SK-N-SH treated with all-trans-retinoic acid at 6 μM for 48 hours (cell line): ENCODE results near the gene RSPH4A.

Experiments used
- ATAC-seq: fragments of 200-7000 bp; cut with Tn5 transposase; 3 replicates; pipeline ENCODE4 v1.9.1; 2020; ENCODE audit warnings: mild to moderate bottlenecking, moderate library complexity
- ARNTL ChIP-seq: fragments of 450-650 bp; formaldehyde crosslinking; IDR thresholded peaks from 2 replicates; pipeline ENCODE4 v1.5.0; 2020; ENCODE audit warnings: low read depth, mild to moderate bottlenecking, moderate library complexity, borderline replicate concordance
- BACH2 ChIP-seq: fragments of 250-450 bp; sonication (Bioruptor Pico); IDR thresholded peaks from 2 replicates; pipeline ENCODE4 v1.9.0; 2021; ENCODE audit warnings: mild to moderate bottlenecking, borderline replicate concordance
- CREB5 ChIP-seq: fragments of 250-450 bp; sonication (Bioruptor Pico); IDR thresholded peaks from 2 replicates; pipeline ENCODE4 v1.5.1; 2020; ENCODE audit warnings: low read depth, mild to moderate bottlenecking, moderate library complexity
- CSDC2 ChIP-seq: fragments of 250-450 bp; sonication (Bioruptor Pico); IDR thresholded peaks from 2 replicates; pipeline ENCODE4 v1.5.0; 2020; ENCODE audit warnings: mild to moderate bottlenecking, moderate library complexity
- CSRNP3 ChIP-seq: fragments of 250-450 bp; sonication (Bioruptor Pico); IDR thresholded peaks from 2 replicates; pipeline ENCODE4 v1.5.1; 2021; ENCODE audit warnings: mild to moderate bottlenecking, moderate library complexity
- ESRRG ChIP-seq: fragments of 250-450 bp; sonication (Bioruptor Pico); IDR thresholded peaks from 2 replicates; pipeline ENCODE4 v1.6.1; 2021; ENCODE audit warnings: mild to moderate bottlenecking
- GLIS3 ChIP-seq: fragments of 250-450 bp; sonication (Bioruptor Pico); IDR thresholded peaks from 2 replicates; pipeline ENCODE4 v1.5.0; 2020; ENCODE audit warnings: mild to moderate bottlenecking, moderate library complexity
- ISL1 ChIP-seq: fragments of 250-450 bp; sonication (Bioruptor Pico); IDR thresholded peaks from 2 replicates; pipeline ENCODE4 v2.1.2; 2022; ENCODE audit warnings: mild to moderate bottlenecking, moderate library complexity
- OSR1 ChIP-seq: fragments of 250-450 bp; sonication (Bioruptor Pico); IDR thresholded peaks from 2 replicates; pipeline ENCODE4 v1.8.0; 2022; ENCODE audit warnings: moderate library complexity, mild to moderate bottlenecking, inconsistent platforms
- PATZ1 ChIP-seq: fragments of 250-450 bp; sonication (Bioruptor Pico); IDR thresholded peaks from 2 replicates; pipeline ENCODE4 v1.8.0; 2020; ENCODE audit warnings: mild to moderate bottlenecking, moderate library complexity, borderline replicate concordance
- PPARA ChIP-seq: fragments of 250-450 bp; sonication (Bioruptor Pico); IDR thresholded peaks from 2 replicates; pipeline ENCODE4 v1.5.0; 2020; ENCODE audit warnings: mild to moderate bottlenecking, borderline replicate concordance
- RARB ChIP-seq: fragments of 250-450 bp; sonication (Bioruptor Pico); IDR thresholded peaks from 2 replicates; pipeline ENCODE4 v1.8.0; 2021; ENCODE audit warnings: mild to moderate bottlenecking, moderate library complexity
- SNAI2 ChIP-seq: fragments of 250-450 bp; sonication (Bioruptor Pico); IDR thresholded peaks from 2 replicates; pipeline ENCODE4 v1.5.0; 2020; ENCODE audit warnings: mild to moderate bottlenecking, moderate library complexity
- TOX ChIP-seq: fragments of 250-450 bp; sonication (Bioruptor Pico); IDR thresholded peaks from 2 replicates; pipeline ENCODE4 v1.8.0; 2021; ENCODE audit warnings: mild to moderate bottlenecking, moderate library complexity, borderline replicate concordance
- ZC3H10 ChIP-seq: fragments of 250-450 bp; sonication (Bioruptor Pico); IDR thresholded peaks from 2 replicates; pipeline ENCODE4 v1.5.1; 2021; ENCODE audit warnings: mild to moderate bottlenecking, moderate library complexity
- ZFP3 ChIP-seq: fragments of 250-450 bp; sonication (Bioruptor Pico); IDR thresholded peaks from 2 replicates; pipeline ENCODE4 v1.5.0; 2020; ENCODE audit warnings: mild to moderate bottlenecking, moderate library complexity
- ZFP30 ChIP-seq: fragments of 450-650 bp; formaldehyde crosslinking; IDR thresholded peaks from 2 replicates; pipeline ENCODE4 v1.5.0; 2022; ENCODE audit warnings: mild to moderate bottlenecking, moderate library complexity
- ZNF565 ChIP-seq: fragments of 450-650 bp; formaldehyde crosslinking; conservative IDR thresholded peaks from 2 replicates; pipeline ENCODE4 v1.5.0; 2020; ENCODE audit warnings: low read depth, mild to moderate bottlenecking, moderate library complexity
- ZNF70 ChIP-seq: fragments of 450-650 bp; formaldehyde crosslinking; IDR thresholded peaks from 2 replicates; pipeline ENCODE4 v1.5.0; 2020; ENCODE audit warnings: mild to moderate bottlenecking, moderate library complexity
- ZNF8 ChIP-seq: fragments of 450-650 bp; formaldehyde crosslinking; IDR thresholded peaks from 2 replicates; pipeline ENCODE4 v1.5.0; 2020; ENCODE audit warnings: mild to moderate bottlenecking, moderate library complexity
- TF ChIP-seq, protein P1 (sequence below): fragments of 250-450 bp; sonication (Bioruptor Pico); IDR thresholded peaks from 2 replicates; pipeline ENCODE4 v1.8.0; 2021; ENCODE audit warnings: low read depth, mild to moderate bottlenecking, moderate library complexity, borderline replicate concordance
- TF ChIP-seq, protein P2 (sequence below): fragments of 250-450 bp; sonication (Bioruptor Pico); IDR thresholded peaks from 2 replicates; pipeline ENCODE4 v1.5.0; 2020; ENCODE audit warnings: mild to moderate bottlenecking, moderate library complexity

The RSPH4A gene

GRCh38 chr6:116570856-116571682, 45.2 kb upstream of the RSPH4A start, which contains the start of gene RWDD1:
Gene RWDD1, plus strand, starts transcription at chr6:116571504. Its CDS starts 79 bp downstream, at chr6:116571583.
- TF ChIP-seq ESRRG (CRISPR knock-in tag): no peak
- TF ChIP-seq ZFP3 (CRISPR knock-in tag): no peak
- no peak for TF ChIP-seq ZNF8
- no peak for TF ChIP-seq ZC3H10 (CRISPR knock-in tag)
- TF ChIP-seq ZNF70: no peak
- TF ChIP-seq BACH2 (CRISPR knock-in tag): no peak
- no peak for TF ChIP-seq TOX (CRISPR knock-in tag)
- TF ChIP-seq ISL1 (CRISPR knock-in tag): no peak
- TF ChIP-seq OSR1: no peak
- TF ChIP-seq, protein P1, sequence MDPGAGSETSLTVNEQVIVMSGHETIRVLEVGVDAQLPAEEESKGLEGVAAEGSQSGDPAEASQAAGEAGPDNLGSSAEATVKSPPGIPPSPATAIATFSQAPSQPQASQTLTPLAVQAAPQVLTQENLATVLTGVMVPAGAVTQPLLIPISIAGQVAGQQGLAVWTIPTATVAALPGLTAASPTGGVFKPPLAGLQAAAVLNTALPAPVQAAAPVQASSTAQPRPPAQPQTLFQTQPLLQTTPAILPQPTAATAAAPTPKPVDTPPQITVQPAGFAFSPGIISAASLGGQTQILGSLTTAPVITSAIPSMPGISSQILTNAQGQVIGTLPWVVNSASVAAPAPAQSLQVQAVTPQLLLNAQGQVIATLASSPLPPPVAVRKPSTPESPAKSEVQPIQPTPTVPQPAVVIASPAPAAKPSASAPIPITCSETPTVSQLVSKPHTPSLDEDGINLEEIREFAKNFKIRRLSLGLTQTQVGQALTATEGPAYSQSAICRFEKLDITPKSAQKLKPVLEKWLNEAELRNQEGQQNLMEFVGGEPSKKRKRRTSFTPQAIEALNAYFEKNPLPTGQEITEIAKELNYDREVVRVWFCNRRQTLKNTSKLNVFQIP (CRISPR knock-in tag): no peak
- no peak for TF ChIP-seq PPARA
- TF ChIP-seq ZNF565: no peak
- TF ChIP-seq SNAI2 (CRISPR knock-in tag): no peak
- no peak for TF ChIP-seq ZFP30 (CRISPR knock-in tag)
- TF ChIP-seq PATZ1: no peak
- TF ChIP-seq CSDC2 (CRISPR knock-in tag): no peak
- TF ChIP-seq CREB5: no peak
- no peak for TF ChIP-seq ARNTL (CRISPR knock-in tag)
- no peak for TF ChIP-seq RARB (CRISPR knock-in tag)

GRCh38 chr6:116571683-116572000, 44.6 kb upstream of the RSPH4A start:
- TF ChIP-seq ARNTL (CRISPR knock-in tag): no peak
- TF ChIP-seq ZFP30 (CRISPR knock-in tag): no peak
- TF ChIP-seq SNAI2 (CRISPR knock-in tag): no peak
- TF ChIP-seq PPARA: no peak
- no peak for TF ChIP-seq ZC3H10 (CRISPR knock-in tag)
- no peak for TF ChIP-seq ZFP3 (CRISPR knock-in tag)
- TF ChIP-seq ZNF8: no peak
- no peak for TF ChIP-seq ESRRG (CRISPR knock-in tag)
- no peak for TF ChIP-seq OSR1
- TF ChIP-seq CSRNP3: no peak
- TF ChIP-seq CREB5: no peak
- TF ChIP-seq RARB (CRISPR knock-in tag): no peak
- no peak for TF ChIP-seq ZNF565
- no peak for TF ChIP-seq BACH2 (CRISPR knock-in tag)
- no peak for TF ChIP-seq TOX (CRISPR knock-in tag)
- TF ChIP-seq ISL1 (CRISPR knock-in tag): no peak
- TF ChIP-seq CSDC2 (CRISPR knock-in tag): no peak
- TF ChIP-seq GLIS3 (CRISPR knock-in tag): no peak
- no peak for ATAC-seq

More at GRCh38 chr6:116570856-116571682, 45.2 kb upstream of the RSPH4A start, which contains the start of gene RWDD1:
- ATAC-seq: peak; percentile 98

GRCh38 chr6:116572162-116572561, 44.1 kb upstream of the RSPH4A start:
- peak; percentile 51 for ATAC-seq
- TF ChIP-seq CSDC2 (CRISPR knock-in tag) (no peak), GLIS3 (CRISPR knock-in tag) (no peak), SNAI2 (CRISPR knock-in tag) (no peak)
- TF ChIP-seq, protein P2, sequence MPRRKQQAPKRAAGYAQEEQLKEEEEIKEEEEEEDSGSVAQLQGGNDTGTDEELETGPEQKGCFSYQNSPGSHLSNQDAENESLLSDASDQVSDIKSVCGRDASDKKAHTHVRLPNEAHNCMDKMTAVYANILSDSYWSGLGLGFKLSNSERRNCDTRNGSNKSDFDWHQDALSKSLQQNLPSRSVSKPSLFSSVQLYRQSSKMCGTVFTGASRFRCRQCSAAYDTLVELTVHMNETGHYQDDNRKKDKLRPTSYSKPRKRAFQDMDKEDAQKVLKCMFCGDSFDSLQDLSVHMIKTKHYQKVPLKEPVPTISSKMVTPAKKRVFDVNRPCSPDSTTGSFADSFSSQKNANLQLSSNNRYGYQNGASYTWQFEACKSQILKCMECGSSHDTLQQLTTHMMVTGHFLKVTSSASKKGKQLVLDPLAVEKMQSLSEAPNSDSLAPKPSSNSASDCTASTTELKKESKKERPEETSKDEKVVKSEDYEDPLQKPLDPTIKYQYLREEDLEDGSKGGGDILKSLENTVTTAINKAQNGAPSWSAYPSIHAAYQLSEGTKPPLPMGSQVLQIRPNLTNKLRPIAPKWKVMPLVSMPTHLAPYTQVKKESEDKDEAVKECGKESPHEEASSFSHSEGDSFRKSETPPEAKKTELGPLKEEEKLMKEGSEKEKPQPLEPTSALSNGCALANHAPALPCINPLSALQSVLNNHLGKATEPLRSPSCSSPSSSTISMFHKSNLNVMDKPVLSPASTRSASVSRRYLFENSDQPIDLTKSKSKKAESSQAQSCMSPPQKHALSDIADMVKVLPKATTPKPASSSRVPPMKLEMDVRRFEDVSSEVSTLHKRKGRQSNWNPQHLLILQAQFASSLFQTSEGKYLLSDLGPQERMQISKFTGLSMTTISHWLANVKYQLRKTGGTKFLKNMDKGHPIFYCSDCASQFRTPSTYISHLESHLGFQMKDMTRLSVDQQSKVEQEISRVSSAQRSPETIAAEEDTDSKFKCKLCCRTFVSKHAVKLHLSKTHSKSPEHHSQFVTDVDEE: no peak
- TF ChIP-seq, all 23 proteins: peak for 0
